ENCODE results near the gene ROR2.

Gene ROR2

DNA sequence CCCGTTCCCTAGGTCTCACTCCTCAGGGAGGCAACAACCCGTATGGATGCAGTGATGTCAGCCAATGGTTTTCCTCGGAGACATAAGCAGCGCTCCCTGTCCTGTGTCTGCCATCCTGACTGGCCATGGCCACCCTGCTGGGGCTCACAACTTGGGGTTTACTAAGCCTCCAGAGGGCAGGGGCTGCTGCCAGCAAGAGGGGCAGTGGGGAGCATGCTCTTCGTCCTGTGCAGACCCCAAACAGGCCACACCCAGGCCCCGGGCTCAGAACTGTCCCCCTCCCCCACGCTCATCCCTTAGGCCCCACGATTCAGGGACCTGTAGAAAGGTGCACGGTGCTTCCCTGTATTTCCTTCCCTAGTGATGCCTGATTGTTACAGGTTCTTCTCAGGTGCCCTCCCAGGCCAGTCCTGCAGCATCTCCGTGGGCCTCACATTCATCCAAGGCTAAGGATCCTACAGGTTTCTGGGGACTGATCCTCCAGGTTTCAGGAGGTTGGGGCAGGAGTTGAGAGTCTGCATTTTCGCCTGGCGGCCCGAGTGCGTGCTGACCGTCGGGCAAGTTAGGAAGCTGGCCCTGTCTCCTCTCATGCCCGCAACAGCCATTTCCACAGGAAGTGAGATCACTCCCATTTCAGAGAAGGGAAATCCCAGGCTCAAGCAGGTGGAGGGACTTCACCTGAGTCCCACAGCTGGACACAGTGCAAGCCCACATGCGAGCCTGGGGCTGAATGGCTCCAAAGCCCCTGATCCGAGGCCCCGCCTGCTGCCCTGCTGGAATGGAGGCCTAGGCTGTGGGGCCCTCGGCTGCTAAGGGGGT, 217.6 kb downstream of the ROR2 start:
- DNase-seq: no peak

DNA sequence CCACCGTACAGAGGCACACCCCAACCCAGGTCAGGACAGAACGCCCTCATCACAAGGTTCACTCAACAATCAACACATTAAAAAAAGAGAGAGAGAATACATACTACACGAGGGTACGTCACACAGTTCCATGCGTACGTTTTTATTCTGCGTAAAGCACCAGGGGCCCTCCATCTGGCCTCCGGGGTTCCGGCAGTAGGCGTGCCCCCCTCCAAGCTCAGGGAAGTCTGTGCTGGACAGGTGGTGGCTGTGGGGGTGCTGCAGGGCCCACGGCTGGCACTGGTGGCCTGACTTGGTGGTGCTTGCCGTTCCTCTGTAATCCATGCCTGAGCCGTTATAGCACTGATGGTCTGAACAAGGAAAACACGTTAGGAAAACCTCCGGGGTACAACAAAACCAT, 219.2 kb downstream of the ROR2 start:
- DNase-seq: no peak

DNA sequence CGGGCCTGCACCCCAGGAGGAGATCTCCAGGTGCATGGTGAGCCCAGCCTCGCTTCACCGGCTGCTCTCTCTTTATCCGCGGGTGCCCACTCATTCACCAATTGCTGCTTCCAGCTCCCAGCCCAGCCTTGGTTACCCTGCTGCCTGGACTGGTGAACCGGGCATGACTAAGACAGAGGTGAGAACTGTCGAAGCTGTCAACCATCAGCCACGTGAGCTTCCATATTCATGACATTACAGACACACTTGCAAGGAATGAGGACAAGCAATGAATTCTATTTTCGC, 220.5 kb downstream of the ROR2 start:
- DNase-seq: no peak

- DNase-seq: no peak
Observed at GRCh38 chr9:91727972-91728371, 222.1 kb downstream of the ROR2 start.

- DNase-seq: peak; percentile 66
Observed at GRCh38 chr9:91727316-91727861, 222.6 kb downstream of the ROR2 start.

- DNase-seq: no peak
Observed at GRCh38 chr9:91726406-91727100, 223.5 kb downstream of the ROR2 start.

DNA sequence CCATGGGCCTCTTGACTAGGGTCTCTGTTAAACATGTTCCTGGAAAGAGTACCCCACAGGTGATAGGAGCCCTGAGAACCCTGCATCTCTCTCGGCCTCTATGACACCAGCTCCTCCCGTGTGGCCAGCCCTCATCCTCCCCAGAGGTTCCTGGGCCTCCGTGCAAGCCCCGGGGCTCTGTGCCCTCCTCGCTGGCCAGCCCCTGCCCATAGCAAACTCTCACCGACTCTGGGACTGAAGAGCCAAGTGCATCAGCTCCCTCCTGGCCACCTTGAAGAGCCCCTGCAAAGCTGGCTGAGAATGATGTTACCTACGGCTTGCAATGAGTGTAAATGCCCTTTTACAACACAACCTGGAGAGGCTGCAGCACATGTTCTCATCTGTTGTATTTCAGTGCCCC, 224.4 kb downstream of the ROR2 start:
- DNase-seq: no peak

DNA sequence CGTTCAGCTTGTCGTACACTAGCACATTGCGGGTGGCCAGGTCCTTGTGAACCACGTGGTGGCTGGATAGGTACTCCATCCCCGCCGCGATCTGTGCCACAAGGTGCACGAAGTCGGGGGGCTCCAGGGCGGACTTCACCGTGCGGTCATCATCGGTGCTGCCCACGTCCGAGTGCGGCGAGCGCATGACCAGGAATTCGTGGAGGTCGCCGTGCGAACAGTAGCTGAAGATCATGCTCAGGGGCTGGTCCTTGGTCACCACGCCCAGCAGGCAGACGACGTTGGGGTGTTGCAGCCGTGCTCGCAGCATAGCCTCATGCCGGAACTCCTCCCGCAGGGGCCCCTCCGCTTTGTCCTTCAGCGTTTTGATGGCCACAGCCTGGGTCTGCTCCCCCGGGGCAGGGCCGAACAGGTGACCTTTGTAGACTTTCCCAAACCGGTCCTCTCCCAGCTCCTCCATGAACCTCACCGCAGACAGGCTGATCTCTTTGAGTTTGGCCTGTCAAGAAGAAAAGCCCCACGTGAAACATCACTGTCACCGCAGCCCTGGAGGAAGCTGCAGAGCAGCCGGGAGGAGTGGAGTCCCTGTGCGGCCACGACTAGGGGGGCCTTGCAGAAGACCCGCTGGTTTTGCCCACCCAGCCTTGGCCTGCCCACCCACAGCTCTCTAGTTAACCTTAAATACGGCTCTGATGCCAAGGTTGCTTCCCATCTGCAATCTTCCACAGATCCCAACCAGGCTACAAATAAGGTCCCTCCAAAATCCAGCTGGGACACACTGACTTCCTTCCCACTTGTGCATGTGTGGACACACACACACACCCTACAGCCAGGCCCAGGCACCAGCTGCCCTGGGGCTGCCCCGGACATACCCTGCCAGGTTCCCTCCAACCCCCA, 225.2 kb downstream of the ROR2 start:
- no peak for DNase-seq

DNA sequence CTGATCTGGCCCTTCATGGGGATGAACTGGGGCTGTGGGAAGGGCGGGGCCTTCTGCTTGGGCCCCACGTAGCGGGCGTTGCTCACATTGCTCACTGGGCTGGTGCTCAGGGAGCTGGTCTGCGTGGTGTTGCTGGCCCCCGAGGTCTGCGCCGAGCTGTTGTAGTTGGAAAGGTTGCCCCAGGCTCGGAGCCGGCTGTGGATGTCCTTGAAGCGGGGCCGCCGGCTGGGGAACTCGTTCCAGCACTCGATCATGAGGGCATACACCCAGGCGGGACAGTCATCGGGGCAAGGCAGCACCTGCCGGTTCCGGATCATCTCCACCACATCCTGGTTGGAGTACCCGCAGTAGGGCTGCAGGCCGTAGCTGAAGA, 226.0 kb downstream of the ROR2 start:
- no peak for DNase-seq

DNA sequence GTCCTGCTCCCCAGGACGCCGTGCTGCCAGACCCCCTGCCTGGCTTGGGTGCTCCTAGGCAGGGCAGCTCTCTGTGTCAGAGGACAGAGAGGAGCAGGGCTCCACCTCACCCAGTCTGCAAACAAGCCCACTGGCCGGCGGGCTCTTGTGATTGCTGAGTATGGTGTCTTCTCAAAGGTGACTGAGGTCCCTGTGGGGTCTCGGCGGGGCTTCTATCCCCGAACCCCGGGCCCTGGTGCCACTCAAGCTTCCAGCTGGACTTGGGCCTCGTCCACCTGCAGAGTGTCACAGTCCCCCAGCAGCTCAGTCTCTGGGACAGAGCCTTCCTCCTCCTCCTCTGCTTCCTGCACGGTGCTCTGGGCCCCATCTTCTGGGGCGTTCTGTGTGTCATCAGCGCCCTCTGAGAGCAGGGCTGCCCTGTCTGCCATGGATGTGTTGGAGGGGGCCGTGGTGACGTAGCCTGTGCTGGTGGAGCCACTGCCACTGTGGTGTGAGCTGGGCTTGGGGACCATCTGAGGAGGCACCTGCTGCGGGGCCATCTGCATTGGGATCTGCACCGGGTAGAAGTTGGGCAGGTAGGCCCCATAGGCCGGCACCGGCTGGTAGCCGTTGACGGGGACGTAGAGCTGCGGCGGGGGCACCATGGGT, 226.5 kb downstream of the ROR2 start:
- DNase-seq: no peak

DNA sequence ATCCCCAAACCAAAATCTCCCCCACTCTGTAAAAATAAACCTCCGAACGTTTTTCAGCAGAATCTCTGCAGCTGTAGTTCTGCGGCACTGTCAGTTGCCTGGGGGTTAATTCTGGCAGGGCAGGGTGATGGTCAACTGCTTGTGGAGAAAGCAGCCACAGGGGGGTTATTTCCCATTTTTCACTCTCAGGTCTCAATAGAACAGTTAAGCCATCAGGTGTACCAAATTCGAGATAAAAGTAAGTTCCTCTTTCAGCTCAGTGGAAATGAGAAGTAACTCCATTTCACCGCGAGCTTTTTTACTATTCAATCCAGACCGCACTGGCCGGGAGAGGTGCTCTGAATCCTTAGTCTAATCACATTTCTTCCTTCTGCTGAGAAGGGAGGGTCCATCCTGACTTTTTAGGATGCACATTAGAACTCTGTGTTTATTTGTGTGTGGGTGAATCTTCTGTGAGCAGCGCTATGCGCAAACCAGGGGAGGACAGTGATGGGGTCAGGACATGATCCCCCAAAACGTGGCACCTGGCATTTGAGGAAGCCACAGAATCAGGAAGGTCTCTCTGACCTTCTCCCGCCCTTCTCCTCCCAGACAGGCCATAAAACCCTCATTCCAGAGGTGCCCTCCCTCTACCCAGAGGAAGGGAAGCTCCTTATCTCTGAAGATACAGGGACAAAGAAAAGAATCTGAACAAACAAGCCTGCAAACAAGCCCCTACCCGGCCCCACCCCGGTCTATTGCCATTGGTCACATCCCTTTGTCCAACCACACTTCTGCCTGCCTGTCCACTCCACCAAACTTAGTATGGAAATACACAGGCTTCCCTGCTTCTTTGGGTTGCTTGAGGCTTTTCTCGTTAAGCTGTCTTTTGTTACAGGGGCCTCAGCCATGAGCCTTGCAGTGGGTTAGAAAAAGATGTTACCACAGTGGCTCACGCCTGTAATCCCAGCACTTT, 229.0 kb downstream of the ROR2 start:
- peak; percentile 61 for DNase-seq

DNA sequence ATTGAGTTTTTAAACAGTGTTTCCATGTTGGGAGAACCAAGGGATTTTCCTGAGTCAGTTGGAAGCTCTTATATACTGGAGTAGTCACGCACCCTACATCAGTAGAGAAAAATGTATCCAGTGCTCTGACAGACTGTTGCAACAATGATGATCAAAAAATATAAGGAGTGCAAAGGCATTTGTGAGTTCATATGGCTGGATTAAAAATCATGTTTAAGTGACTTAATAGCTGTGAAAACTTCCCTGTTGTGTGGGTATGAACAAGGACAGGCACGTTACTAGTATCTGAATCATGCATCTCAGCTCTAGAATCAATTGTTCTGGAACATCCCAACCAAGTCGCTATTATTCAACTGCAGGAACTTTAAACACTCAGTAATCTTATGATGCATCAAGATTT, 229.7 kb downstream of the ROR2 start:
- DNase-seq: no peak

DNA sequence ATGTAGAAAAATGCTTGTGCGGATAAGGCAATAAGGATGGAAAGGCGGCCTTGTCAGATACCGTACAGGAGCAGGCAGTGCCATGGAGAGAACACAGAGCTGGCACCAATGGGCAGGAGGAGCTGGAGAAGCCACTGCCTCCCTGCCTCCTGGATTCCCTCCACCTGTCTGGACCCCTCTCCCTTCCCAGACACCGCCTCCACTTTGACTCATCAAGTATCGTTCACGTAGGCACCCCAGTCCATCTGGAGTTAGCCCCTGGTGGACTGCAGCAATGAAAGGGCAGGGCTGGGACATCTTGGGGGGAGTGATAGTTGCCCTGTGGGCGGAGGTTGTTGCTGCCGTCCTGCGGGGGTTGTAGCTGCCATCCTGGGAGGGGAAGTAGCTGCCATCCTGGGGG, 232.0 kb downstream of the ROR2 start:
- no peak for DNase-seq

GRCh38 chr9:91716815-91717214, 233.2 kb downstream of the ROR2 start:
- no peak for DNase-seq

DNA sequence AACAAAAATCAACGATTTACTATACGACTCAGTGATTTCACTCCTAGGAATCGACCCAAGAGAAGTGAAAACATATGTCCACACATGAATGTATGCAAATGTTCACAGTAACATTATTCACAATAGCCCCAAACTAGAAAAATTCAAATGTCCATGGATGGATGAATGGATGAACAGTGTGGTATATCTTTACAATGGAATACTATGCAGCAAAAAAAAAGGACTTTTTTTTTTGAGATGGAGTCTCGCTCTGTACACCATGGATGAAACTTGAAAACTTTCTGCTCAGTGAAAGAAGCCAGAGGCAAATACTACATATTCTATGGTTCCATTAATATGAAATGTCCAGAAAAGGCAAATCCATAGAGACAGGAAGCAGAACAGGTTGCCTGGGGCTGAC, 233.8 kb downstream of the ROR2 start:
- no peak for DNase-seq

GRCh38 chr9:91714874-91715615, 235.0 kb downstream of the ROR2 start:
- DNase-seq: no peak

GRCh38 chr9:91714020-91714806, 235.8 kb downstream of the ROR2 start:
- DNase-seq: peak; percentile 69

GRCh38 chr9:91712811-91713210, 237.2 kb downstream of the ROR2 start:
- DNase-seq: no peak

- DNase-seq: peak; percentile 70
Observed at GRCh38 chr9:91711755-91712601, 238.1 kb downstream of the ROR2 start.

Measured in OCI-M1 (cell line).